Measurements from ENCODE around the gene ZNF780A. TPM values are rescaled to one million over a fixed set of nuclear protein-coding genes. Genes with fewer than 3 reads are reported as not detected.

Gene ZNF780A
- total RNA-seq, 2 experiments from 2014 or later: 7.8 to 18.3 TPM

- no peaks in the 10 kb centered on the region for H4K20me1 ChIP-seq (ENCODE audit: insufficient read depth, low read length)
- H3K9me3 ChIP-seq (ENCODE audit: low read length): peaks cover 33% of the 10 kb centered on the region
- no peak for TF ChIP-seq EZH2phosphoT487 (IDR thresholded peaks at IDR 0.05; ENCODE audit: borderline replicate concordance, low read depth, low read length)
- no peak for TF ChIP-seq CTCF (conservative IDR thresholded peaks at IDR 0.05; ENCODE audit: low read length)
- H3K9me2 ChIP-seq (ENCODE audit: insufficient read depth, low read length): no peaks in the 10 kb centered on the region
- H2AFZ ChIP-seq (ENCODE audit: low read length): no peak overlapping the region
- H3K27ac ChIP-seq (ENCODE audit: low read depth, low read length, poor library complexity, severe bottlenecking): no peak overlapping the region
- POLR2A ChIA-PET: interaction anchor here (0.7 kb wide), 2 partner anchors 9 to 215 kb away, joined by 3 read pairs; no protein-coding TSS in a partner anchor
- no peak overlapping the region for H3K4me3 ChIP-seq (ENCODE audit: low read depth, low read length, poor library complexity, severe bottlenecking)
- H3K79me2 ChIP-seq (ENCODE audit: insufficient read depth, low read depth, low read length): no peaks in the 10 kb centered on the region
- CTCF ChIA-PET (ENCODE audit: unreplicated experiment): no interaction called here
- DNase-seq (ENCODE audit: low spot score): no peak
- intact Hi-C loops (cut with micrococcal nuclease; ENCODE audit: unreplicated experiment): no loop called here
- BruUV-seq (replicated peaks): no TSS peak
- no peaks in the 10 kb centered on the region for H3K4me1 ChIP-seq (ENCODE audit: insufficient read depth, low read length, poor library complexity, severe bottlenecking)
- peaks cover 81% of the 10 kb centered on the region for H3K36me3 ChIP-seq (ENCODE audit: insufficient read depth, low read length)
- H3K4me2 ChIP-seq (ENCODE audit: low read length): no peak overlapping the region
These were observed 9.3 kb downstream of the ZNF780A start for GRCh38 chr19:40081411-40081810.

GRCh38 chr19:40080289-40080688 lies 10.5 kb downstream of the ZNF780A start:
- no peak overlapping the region for H3K27ac ChIP-seq (ENCODE audit: low read depth, low read length, poor library complexity, severe bottlenecking)
- no peak overlapping the region for H3K4me3 ChIP-seq (ENCODE audit: low read depth, low read length, poor library complexity, severe bottlenecking)
- no peaks in the 10 kb centered on the region for H3K4me1 ChIP-seq (ENCODE audit: insufficient read depth, low read length, poor library complexity, severe bottlenecking)
- no peak for TF ChIP-seq EZH2phosphoT487 (IDR thresholded peaks at IDR 0.05; ENCODE audit: borderline replicate concordance, low read depth, low read length)
- TF ChIP-seq CTCF (conservative IDR thresholded peaks at IDR 0.05; ENCODE audit: low read length): no peak
- no peaks in the 10 kb centered on the region for H3K9me2 ChIP-seq (ENCODE audit: insufficient read depth, low read length)
- DNase-seq (ENCODE audit: low spot score): no peak
- ChIA-PET POLR2A (no interaction called here), CTCF (ENCODE audit: unreplicated experiment) (no interaction called here)
- no peak overlapping the region for H2AFZ ChIP-seq (ENCODE audit: low read length)
- peaks cover 33% of the 10 kb centered on the region for H3K9me3 ChIP-seq (ENCODE audit: low read length)
- BruUV-seq (replicated peaks): TSS peak; percentile 23
- H3K4me2 ChIP-seq (ENCODE audit: low read length): no peak overlapping the region
- H3K36me3 ChIP-seq (ENCODE audit: insufficient read depth, low read length): peaks cover 92% of the 10 kb centered on the region
- no peaks in the 10 kb centered on the region for H3K79me2 ChIP-seq (ENCODE audit: insufficient read depth, low read depth, low read length)
- intact Hi-C loops (cut with micrococcal nuclease; ENCODE audit: unreplicated experiment): no loop called here
- H4K20me1 ChIP-seq (ENCODE audit: insufficient read depth, low read length): no peaks in the 10 kb centered on the region

- H3K79me2 ChIP-seq (ENCODE audit: insufficient read depth, low read depth, low read length): no peaks in the 10 kb centered on the region
- BruUV-seq (replicated peaks): no TSS peak
- intact Hi-C loops (cut with micrococcal nuclease; ENCODE audit: unreplicated experiment): no loop called here
- no peak for DNase-seq (ENCODE audit: low spot score)
- peaks cover 99% of the 10 kb centered on the region for H3K36me3 ChIP-seq (ENCODE audit: insufficient read depth, low read length)
- no peaks in the 10 kb centered on the region for H3K9me2 ChIP-seq (ENCODE audit: insufficient read depth, low read length)
- TF ChIP-seq CTCF (conservative IDR thresholded peaks at IDR 0.05; ENCODE audit: low read length) (no peak), EZH2phosphoT487 (IDR thresholded peaks at IDR 0.05; ENCODE audit: borderline replicate concordance, low read depth, low read length) (no peak)
- H3K4me2 ChIP-seq (ENCODE audit: low read length): no peak overlapping the region
- no peak overlapping the region for H3K27ac ChIP-seq (ENCODE audit: low read depth, low read length, poor library complexity, severe bottlenecking)
- H2AFZ ChIP-seq (ENCODE audit: low read length): no peak overlapping the region
- H3K9me3 ChIP-seq (ENCODE audit: low read length): peaks cover 33% of the 10 kb centered on the region
- no peak overlapping the region for H3K4me3 ChIP-seq (ENCODE audit: low read depth, low read length, poor library complexity, severe bottlenecking)
- POLR2A ChIA-PET: no interaction called here
- no peaks in the 10 kb centered on the region for H3K4me1 ChIP-seq (ENCODE audit: insufficient read depth, low read length, poor library complexity, severe bottlenecking)
- CTCF ChIA-PET (ENCODE audit: unreplicated experiment): no interaction called here
- no peaks in the 10 kb centered on the region for H4K20me1 ChIP-seq (ENCODE audit: insufficient read depth, low read length)
These were observed 12.4 kb downstream of the ZNF780A start for GRCh38 chr19:40078377-40078776.
